BLaER1 treated with 17β-estradiol and CSF1 and Interleukin-3, amounts not matched to agents 10 nM and 100 nM (cell line): ENCODE results near the gene CHAF1B.

Experiments used
- H3K27ac ChIP-seq, 11 experiments: shearing (Covaris generic); formaldehyde crosslinking; 2 replicates each; pipeline ENCODE4 v1.8.1; 2022
- H3K27me3 ChIP-seq, 11 experiments: shearing (Covaris generic); formaldehyde crosslinking; 2 replicates each; pipeline ENCODE4 v1.8.1; 2022
- H3K36me3 ChIP-seq, 11 experiments: shearing (Covaris generic); formaldehyde crosslinking; 2 replicates each; pipeline ENCODE4 v1.8.1; 2022
- H3K4me1 ChIP-seq, 10 experiments: shearing (Covaris generic); formaldehyde crosslinking; 2 replicates each; pipeline ENCODE4 v1.8.1; 2022
- H3K4me2 ChIP-seq, 11 experiments: shearing (Covaris generic); formaldehyde crosslinking; 2 replicates each; pipeline ENCODE4 v1.8.1; 2022
- H3K4me3 ChIP-seq, 10 experiments: shearing (Covaris generic); formaldehyde crosslinking; 2 replicates each; pipeline ENCODE4 v1.8.1; 2022
- H3K9ac ChIP-seq, 11 experiments: shearing (Covaris generic); formaldehyde crosslinking; 2 replicates each; pipeline ENCODE4 v1.8.1; 2022
- H3K9me3 ChIP-seq, 11 experiments: shearing (Covaris generic); formaldehyde crosslinking; replicated peaks in 1 of 11; 2 replicates each; pipeline ENCODE4 v1.8.1; 2022
- H4K20me1 ChIP-seq, 11 experiments: shearing (Covaris generic); formaldehyde crosslinking; 2 replicates each; pipeline ENCODE4 v1.8.1; 2022
- Cebpa-rat ChIP-seq, 11 experiments: shearing (Covaris generic); IDR thresholded peaks; 2 replicates each; pipeline ENCODE4 v1.8.1; 2022

The CHAF1B gene

DNA sequence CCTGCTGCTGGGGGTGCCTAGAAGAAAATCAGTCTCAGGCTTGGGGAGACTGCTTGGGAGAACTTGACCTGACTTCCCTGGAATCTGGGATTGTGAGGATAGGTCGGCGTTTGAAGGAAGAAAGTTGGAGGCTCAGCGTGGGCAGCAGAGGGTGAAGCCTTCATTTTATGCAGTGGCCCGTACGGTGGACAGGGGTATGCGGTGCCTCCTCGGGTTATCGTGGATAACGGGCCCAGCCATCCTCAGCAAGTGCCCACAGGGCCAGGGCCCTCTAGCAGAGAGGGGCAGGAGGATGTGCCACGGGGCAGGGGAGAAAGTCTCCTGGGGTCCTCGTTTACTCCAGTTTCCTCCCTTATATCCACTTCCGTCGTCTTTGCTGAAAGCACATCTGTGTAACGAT is 34.0 kb downstream of the CHAF1B start:
- no peak overlapping the region for H3K4me3 ChIP-seq
- no peak overlapping the region for H3K9ac ChIP-seq
- TF ChIP-seq Cebpa-rat (IDR thresholded peaks at IDR 0.05), result no peak
- H3K27ac ChIP-seq, result no peak overlapping the region
- no peaks in the 10 kb centered on the region for H3K27me3 ChIP-seq
- H3K9me3 ChIP-seq, result no peaks in the 10 kb centered on the region
- H4K20me1 ChIP-seq, result peaks cover 0 to 3% (median 0%) of the 10 kb centered on the region in 11 experiments; a peak in 3 of 22 replicates
- H3K4me1 ChIP-seq, result no peaks in the 10 kb centered on the region
- H3K4me2 ChIP-seq, result no peak overlapping the region
- H3K36me3 ChIP-seq, result peaks cover 12 to 53% (median 43%) of the 10 kb centered on the region in 11 experiments

DNA sequence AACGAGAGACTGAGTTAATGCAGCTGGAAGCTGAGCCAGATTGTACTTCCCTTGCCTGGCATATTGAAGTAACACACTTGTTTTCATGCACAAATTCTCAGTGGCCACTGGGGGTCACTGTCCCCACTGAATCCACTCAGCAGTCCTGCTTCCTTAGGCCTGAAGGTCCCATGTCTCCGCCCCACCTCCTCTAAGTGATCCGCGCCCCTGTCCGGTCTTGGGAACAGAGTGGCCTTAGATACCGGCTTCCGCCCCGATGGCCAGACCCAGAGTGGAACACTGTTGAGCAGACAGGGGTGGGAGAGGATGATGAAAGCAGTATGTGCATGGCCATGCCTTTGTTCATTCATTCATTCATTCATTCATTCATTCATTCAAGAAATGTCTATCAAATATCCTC is 34.8 kb downstream of the CHAF1B start:
- no peaks in the 10 kb centered on the region for H3K9me3 ChIP-seq
- TF ChIP-seq Cebpa-rat (IDR thresholded peaks at IDR 0.05), result no peak
- peaks cover 12 to 45% (median 36%) of the 10 kb centered on the region in 11 experiments for H3K36me3 ChIP-seq
- H3K4me2 ChIP-seq, result no peak overlapping the region
- H3K9ac ChIP-seq, result no peak overlapping the region
- no peaks in the 10 kb centered on the region for H3K4me1 ChIP-seq
- no peak overlapping the region for H3K27ac ChIP-seq
- peaks cover 0 to 3% (median 0%) of the 10 kb centered on the region in 11 experiments; a peak in 4 of 22 replicates for H4K20me1 ChIP-seq
- no peak overlapping the region for H3K4me3 ChIP-seq
- H3K27me3 ChIP-seq, result no peaks in the 10 kb centered on the region

GRCh38 chr21:36420571-36421339 is 35.6 kb downstream of the CHAF1B start:
- Histone ChIP-seq H3K9ac (no peak overlapping the region), H4K20me1 (peaks cover 0 to 3% (median 0%) of the 10 kb centered on the region in 11 experiments; a peak in 4 of 22 replicates), H3K9me3 (no peaks in the 10 kb centered on the region), H3K4me2 (no peak overlapping the region), H3K27me3 (no peaks in the 10 kb centered on the region), H3K4me3 (no peak overlapping the region), H3K27ac (no peak overlapping the region), H3K4me1 (no peaks in the 10 kb centered on the region), H3K36me3 (peaks cover 8 to 38% (median 28%) of the 10 kb centered on the region in 11 experiments)
- no peak for TF ChIP-seq Cebpa-rat (IDR thresholded peaks at IDR 0.05)

- H3K27ac ChIP-seq, result no peak overlapping the region
Measured at GRCh38 chr21:36422279-36423098, 37.3 kb downstream of the CHAF1B start.

GRCh38 chr21:36423771-36424433 is 38.7 kb downstream of the CHAF1B start:
- TF ChIP-seq Cebpa-rat (IDR thresholded peaks at IDR 0.05), result no peak
- peaks cover 0 to 3% (median 0%) of the 10 kb centered on the region in 11 experiments; a peak in 3 of 22 replicates for H4K20me1 ChIP-seq
- H3K4me3 ChIP-seq, result no peak overlapping the region
- no peak overlapping the region for H3K27ac ChIP-seq
- no peak overlapping the region for H3K9ac ChIP-seq
- no peaks in the 10 kb centered on the region for H3K27me3 ChIP-seq
- no peak overlapping the region for H3K4me2 ChIP-seq
- H3K36me3 ChIP-seq, result peaks cover 0 to 9% (median under 1%) of the 10 kb centered on the region in 11 experiments; a peak in 8 of 22 replicates
- peaks cover 0 to 6% (median 0%) of the 10 kb centered on the region in 10 experiments; a peak in 7 of 20 replicates for H3K4me1 ChIP-seq
- H3K9me3 ChIP-seq, result no peaks in the 10 kb centered on the region

More at GRCh38 chr21:36422279-36423098, 37.3 kb downstream of the CHAF1B start:
- Histone ChIP-seq H3K9me3 (no peaks in the 10 kb centered on the region), H3K36me3 (peaks cover 0 to 22% (median 12%) of the 10 kb centered on the region in 11 experiments; a peak in 14 of 22 replicates), H4K20me1 (peaks cover 0 to 3% (median 0%) of the 10 kb centered on the region in 11 experiments; a peak in 3 of 22 replicates), H3K4me3 (no peak overlapping the region), H3K4me1 (no peaks in the 10 kb centered on the region), H3K4me2 (no peak overlapping the region), H3K27me3 (no peaks in the 10 kb centered on the region), H3K9ac (no peak overlapping the region)
- no peak for TF ChIP-seq Cebpa-rat (IDR thresholded peaks at IDR 0.05)

GRCh38 chr21:36424592-36424991 is 39.4 kb downstream of the CHAF1B start:
- H3K27me3 ChIP-seq, result no peaks in the 10 kb centered on the region; a peak in 2 of 22 replicates
- peaks cover 0 to 3% (median 0%) of the 10 kb centered on the region in 11 experiments; a peak in 3 of 22 replicates for H4K20me1 ChIP-seq
- peaks cover 0 to 13% (median 3%) of the 10 kb centered on the region in 10 experiments; a peak in 12 of 20 replicates for H3K4me1 ChIP-seq
- no peak overlapping the region for H3K4me2 ChIP-seq
- TF ChIP-seq Cebpa-rat (IDR thresholded peaks at IDR 0.05), result no peak
- H3K27ac ChIP-seq, result no peak overlapping the region
- H3K9me3 ChIP-seq, result no peaks in the 10 kb centered on the region
- no peak overlapping the region for H3K4me3 ChIP-seq
- H3K36me3 ChIP-seq, result 0 out of 22 replicates have a peak, but pooled peaks cover 0 to 2% (median 0%) of the 10 kb centered on the region in 11 experiments
- no peak overlapping the region for H3K9ac ChIP-seq

- Histone ChIP-seq H3K9ac (no peak overlapping the region), H3K4me1 (peaks cover 0 to 20% (median 9%) of the 10 kb centered on the region in 10 experiments; a peak in 13 of 20 replicates), H3K27ac (no peak overlapping the region), H3K9me3 (no peaks in the 10 kb centered on the region), H4K20me1 (peaks cover 0 to 3% (median 0%) of the 10 kb centered on the region in 11 experiments; a peak in 3 of 22 replicates), H3K4me3 (no peak overlapping the region), H3K4me2 (no peak overlapping the region), H3K27me3 (no peaks in the 10 kb centered on the region; a peak in 3 of 22 replicates), H3K36me3 (no peaks in the 10 kb centered on the region)
- no peak for TF ChIP-seq Cebpa-rat (IDR thresholded peaks at IDR 0.05)
Measured at GRCh38 chr21:36425286-36425685, 40.1 kb downstream of the CHAF1B start.

DNA sequence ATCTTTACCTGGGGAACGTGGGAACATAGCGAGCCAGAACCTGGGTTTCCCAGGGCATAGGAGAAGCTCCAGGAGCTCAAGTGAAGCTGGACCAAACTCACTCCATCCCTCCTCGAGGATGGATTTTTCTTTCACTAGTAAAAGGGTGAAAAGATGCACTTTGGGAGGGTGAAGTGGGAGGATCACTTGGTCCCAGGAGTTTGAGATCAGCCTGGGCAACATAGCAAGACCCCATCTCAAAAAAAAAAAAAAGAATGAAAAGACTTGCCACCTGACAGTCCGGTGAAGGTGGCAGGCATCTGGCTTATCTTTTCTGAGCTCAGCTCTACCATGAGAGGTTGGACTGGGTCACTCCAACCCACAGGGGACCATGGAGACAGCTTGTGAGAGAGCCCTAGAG is 42.3 kb downstream of the CHAF1B start:
- Histone ChIP-seq H3K4me1 (peaks cover 0 to 40% (median 14%) of the 10 kb centered on the region in 10 experiments; a peak in 13 of 20 replicates), H3K4me2 (no peak overlapping the region), H3K36me3 (no peaks in the 10 kb centered on the region), H3K9ac (no peak overlapping the region), H4K20me1 (no peaks in the 10 kb centered on the region; a peak in 1 of 22 replicates), H3K27ac (no peak overlapping the region), H3K9me3 (no peaks in the 10 kb centered on the region), H3K4me3 (no peak overlapping the region), H3K27me3 (no peaks in the 10 kb centered on the region; a peak in 3 of 22 replicates)
- no peak for TF ChIP-seq Cebpa-rat (IDR thresholded peaks at IDR 0.05)
